ENCODE data around the gene DIAPH2.
A peak's percentile ranks its signal among the peaks of the same experiment; 100 is the strongest.
"Not testable (repeated sequence)": the region's sequence is repeated elsewhere in the genome, so short reads cannot be mapped to it uniquely, and the experiment has no call there.

DIAPH2 gene

DNA sequence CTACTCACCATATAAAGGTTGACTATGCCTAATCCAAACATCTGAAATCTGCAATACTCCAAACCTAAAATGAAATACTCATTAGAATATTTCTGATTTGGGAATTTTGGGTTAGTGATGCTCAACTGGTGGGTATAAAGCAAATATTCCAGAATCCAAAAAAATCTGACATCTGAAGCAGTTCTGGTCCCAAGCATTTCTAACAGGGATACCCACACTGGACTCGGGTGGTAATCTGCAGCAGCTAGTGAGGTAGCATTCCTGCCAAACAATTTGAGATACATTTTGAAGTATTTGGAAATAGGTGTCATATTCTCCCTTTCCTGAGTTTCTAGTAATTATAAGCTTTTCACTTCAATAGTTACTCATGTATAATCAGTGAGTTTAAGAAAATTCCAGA, 149.5 kb downstream of the DIAPH2 start:
- no peak for DNase-seq

DNA sequence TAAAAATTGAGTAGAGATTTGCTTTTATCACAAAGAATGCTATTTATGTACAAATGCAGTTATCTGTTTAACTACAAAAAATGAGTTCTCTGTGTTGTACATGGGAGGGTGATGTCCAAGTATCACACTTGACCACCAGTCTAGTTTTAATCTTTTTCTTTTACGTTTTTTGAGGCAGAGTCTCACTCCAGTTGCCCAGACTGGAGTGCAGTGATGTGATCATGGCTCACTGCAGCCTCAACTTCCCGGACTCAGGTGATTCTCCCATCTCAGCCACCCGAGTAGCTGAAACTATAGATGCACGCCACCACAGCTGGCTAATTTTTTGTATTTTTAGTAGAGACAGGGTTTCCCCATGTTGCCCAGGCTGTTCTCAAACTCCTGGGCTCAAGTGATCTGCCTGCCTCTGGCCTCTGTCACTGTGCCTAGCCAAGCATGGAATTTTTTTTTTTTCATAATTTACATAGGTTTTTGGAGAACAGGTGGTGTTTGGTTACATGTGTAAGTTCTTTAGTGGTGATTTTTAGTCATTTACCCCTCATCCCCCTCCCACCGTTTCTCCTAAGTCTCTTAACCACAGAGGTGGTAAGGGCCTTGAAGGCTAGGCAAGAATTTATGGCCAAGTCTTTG, 151.1 kb downstream of the DIAPH2 start:
- DNase-seq, result no peak

DNA sequence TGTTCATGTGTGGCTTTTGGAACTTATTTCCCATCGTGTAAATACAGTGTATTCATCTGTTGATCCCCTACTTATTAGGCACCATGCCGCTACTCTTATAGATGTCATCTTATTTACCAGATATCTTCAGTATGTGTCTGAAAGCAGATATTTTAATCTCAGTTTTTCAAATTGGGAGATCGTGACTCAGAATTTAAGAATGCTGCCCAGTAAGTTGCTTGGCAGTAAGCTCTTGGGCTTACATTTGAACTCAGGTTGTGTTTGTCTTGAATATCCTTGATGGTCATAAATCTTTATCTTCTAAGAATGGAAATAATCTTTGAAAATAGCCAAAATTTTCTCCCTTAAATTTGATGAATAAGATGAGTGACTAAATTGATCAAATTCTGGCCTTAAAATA, 153.2 kb downstream of the DIAPH2 start:
- no peak for DNase-seq

DNA sequence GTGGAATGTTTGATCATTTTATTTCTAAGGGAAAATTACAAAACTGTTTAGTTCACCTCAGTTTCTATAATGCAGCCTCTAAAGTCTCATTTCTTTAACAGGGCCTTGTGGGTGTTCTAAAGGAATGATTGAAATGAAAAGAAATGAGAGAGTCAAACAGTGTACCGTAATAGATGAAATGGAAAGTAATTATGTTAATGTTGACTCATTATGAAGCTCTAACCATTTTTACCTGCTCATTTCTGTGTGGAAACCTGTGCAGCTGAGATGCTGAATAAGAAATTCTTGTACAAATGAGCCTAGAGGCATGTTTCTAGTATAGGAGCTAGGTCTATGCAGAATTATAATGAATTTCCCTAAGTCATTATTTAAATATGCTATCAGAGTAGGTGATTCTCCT, 153.9 kb downstream of the DIAPH2 start:
- no peak for DNase-seq

DNA sequence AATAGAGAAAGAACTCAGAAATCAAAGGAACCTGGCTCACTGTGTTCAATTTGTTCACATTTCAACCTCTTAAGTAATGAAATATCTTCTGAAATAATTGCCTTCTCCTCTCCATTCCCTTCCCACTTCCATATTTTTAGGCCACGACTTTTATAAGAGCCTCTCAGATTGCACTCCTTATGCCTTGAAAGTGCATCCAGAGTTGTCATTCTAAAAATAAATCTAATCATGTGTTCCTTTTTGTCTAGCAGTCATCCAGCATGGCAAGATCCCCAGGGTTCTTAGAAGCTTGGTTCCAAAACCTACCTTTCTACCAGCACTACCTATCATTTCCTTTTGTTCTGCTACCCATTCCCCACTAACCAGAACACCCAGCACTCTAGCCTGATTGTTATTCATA, 156.7 kb downstream of the DIAPH2 start:
- no peak for DNase-seq

DNA sequence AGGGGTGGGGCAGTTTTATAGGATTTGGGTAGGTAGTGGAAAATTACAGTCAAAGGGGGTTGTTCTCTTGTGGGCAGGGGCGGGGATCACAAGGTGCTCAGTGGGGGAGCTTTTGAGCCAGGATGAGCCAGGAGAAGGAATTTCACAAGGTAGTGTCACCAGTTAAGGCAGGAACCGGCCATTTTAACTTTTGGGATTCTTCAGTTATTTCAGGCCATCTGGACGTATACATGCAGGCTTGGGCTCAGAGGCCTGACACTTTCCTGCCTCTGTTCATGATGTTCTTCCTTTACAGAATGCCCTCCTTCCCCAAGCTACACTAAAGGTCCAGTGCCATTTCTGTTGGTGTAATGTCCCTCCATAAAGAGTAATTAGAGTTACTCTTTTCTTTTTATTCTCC, 157.2 kb downstream of the DIAPH2 start:
- DNase-seq, result not testable (repeated sequence)

DNA sequence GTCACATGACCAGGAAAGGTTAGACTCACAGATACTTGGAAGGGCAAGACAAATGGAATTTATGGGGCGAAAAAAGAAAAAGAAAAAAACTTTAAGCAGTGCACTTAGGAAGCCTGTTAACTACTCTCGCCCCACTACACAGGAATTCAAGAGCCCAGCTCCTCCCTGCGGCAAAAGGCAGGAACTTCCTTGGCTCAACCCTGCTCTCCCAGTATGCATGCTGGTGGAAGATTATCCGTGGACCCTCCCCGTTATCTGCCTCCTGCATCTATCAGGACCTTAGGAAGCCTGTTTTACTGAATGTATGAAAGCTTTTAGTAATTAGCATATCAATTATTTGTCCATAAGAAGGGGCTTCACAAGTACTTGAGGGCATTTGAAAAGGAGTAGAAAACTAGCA, 158.9 kb downstream of the DIAPH2 start:
- no peak for DNase-seq

DNA sequence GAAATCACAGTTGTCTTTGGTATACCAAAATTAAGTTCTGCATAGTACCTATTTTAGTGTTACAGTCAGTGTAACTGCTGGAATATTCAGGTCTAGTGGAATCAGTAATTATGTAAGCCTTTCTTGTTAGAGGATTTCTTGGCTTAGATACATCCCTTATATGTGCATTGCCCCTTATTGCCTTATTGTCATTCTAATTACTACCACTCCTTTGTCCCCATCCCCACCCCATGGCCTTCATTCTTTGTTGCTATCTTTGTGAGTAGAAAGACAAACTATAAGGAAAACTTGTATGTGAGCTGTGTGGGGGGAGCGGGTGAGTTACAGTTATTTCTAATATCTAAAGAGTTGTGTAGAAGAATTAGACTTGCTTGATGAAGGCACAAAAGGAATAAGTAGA, 162.2 kb downstream of the DIAPH2 start:
- DNase-seq, result no peak

DNA sequence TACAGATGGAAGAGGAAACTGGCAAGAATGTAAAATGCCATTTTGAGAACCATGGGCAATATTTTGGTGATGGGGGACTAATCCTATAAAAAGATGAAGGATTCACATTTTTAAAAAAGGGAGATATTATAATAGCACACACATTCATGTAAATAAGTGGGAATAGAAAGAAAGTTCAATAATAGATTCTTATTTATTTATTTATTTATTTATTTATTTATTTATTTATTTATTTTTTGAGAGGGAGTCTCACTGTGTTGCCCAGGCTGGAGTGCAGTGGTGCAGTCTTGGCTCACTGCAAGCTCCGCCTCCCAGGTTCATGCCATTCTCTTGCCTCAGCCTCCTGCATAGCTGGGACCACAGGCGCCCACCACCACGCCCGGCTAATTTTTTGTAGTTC, 174.8 kb downstream of the DIAPH2 start:
- DNase-seq, result not testable (repeated sequence)

DNA sequence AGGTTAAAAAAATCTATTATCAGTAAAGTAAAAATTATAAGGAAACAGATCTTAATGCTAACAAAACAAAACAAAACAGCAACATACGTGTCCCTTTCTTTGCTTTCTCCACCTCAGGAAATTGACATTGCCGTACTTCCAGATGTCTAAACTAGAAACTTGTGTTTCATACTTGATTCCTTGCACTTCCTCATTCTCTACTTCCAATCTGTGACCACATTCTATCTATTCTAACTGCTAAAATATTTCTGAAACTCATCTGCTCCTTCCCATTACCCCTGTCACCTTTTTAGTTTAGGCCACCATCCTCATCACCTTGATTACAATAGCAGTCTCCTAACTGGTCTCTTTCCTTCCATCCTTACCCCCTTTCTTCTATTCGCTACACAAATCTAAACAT, 176.6 kb downstream of the DIAPH2 start:
- DNase-seq, result no peak

DNA sequence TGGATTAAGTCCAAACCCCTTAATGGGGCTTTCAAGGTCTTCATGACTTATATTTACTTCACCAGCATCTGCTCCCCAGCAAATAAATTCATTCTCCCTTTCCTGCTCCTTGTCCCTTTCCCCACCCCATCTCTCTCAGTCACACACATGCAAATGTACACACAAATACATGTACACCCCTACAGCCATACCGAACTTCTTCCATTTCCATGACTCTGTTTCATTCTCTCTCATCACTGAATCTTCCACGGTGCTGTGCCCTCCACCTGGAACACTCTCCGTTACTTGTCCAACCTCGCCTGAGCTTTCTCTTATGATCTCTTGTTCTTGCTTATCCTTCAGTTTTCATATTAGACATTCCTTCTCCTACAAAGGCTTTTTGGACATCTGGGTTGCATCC, 177.0 kb downstream of the DIAPH2 start:
- no peak for DNase-seq

DNA sequence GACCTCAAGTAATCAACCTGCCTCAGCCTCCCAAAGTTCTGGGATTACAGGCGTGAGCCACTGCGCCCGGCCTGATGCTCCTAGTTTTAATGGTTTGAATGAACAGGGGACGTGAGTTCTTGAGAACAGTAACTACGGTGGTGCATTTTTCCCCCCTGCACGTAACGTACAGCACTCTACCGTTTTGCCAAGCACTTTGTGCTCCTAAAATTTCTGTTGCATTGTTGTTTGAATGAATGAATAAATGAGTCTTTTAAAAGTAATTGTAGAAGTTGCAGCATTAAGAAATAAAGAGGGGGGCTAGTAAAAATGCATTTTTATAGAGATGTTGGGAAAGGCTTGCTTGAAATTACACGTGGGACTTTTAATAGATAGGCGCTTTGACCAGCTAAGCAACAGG, 199.0 kb downstream of the DIAPH2 start, which contains the start of gene RPA4:
TSS of gene RPA4 (plus strand) at position 301 of the 400 bp plus-strand sequence. CDS start 403 bp downstream, outside the sequence.
- DNase-seq, result no peak

DNA sequence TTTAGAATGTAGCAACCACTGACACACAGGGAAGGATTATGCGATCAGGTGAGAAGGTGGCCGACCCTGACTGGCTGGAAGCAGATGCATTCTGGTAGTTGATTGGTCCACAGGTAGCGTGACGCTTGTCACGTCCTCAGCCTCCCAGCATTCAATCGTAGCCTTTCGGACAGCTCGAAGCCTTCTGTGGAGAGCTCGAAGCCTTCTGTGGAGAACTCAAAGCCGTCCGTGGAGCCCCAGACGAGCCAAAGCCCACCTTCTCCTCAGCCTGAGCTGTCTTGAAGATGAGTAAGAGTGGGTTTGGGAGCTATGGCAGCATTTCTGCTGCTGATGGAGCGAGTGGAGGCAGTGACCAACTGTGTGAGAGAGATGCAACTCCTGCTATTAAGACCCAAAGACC, 199.4 kb downstream of the DIAPH2 start:
- DNase-seq, result no peak

DNA sequence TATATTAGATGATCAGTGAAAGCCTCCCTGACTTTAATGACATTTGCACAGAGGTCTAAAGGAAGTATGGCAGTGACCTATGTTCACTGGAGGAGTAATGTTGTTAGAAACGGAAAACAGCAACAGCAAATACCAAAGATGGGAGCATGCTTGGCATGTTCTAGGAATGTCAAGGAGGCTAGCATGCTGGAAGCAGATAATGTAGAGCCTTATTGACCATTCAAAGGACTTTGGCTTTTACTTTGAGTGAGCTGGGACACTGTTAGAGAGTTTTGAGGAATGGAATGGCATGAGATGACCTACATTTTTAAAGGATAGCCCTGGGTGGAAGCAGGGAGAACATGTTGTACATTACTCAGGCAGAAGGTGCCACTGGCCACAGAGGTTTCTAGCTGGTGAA, 205.1 kb downstream of the DIAPH2 start:
- DNase-seq, result no peak

DNA sequence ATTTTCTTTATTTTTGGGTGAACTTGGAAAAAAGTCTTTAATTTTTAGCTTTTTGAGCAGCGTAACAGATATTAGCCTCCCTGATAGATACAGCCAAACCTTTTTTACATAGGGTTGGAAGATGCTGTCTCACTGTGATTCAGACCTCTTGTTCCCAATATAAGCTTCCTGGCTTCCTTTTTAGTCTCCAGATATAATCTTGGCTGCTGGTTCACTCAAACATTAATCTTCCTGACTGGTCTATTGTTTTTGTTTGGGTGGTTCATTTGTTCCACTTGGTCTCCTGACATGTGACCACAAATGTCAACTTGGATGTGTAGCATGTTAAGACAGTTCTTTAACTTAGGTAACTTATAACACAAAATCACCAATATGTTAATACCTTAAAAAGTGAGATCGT, 222.1 kb downstream of the DIAPH2 start:
- no peak for DNase-seq

DNA sequence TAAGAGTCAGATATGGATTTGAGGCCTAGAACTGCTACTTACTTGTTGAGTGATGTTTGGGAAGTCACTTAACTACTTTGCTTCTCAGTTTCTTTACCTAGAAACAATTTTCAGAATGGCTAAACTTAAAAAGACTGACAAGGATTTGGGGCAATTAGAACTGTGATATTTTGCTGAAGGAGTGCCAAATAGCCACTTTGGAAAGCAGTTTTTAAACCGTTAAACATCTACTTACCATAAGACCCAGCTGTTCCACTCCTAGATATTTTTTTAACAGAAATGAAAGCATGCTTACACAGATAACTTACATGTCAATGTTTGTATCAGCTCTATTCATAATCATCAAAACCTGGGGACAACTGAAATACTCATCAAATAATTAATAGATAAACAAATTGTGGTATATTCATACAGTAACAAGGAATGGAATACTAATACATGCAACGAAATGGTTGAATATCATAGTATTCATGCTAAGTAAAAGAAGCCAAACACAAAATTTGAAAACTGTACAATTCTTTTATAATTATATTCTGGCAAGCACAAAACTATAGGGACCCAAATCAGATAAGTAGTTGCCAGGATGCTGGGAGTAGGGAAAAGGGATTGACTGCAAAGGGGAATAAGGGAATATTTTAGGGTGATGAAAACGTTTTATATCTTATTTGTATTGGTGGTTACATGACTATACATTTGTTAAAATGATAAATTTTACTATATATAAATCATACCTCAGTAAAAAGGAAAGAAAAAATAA, 223.1 kb downstream of the DIAPH2 start:
- no peak for DNase-seq

DNA sequence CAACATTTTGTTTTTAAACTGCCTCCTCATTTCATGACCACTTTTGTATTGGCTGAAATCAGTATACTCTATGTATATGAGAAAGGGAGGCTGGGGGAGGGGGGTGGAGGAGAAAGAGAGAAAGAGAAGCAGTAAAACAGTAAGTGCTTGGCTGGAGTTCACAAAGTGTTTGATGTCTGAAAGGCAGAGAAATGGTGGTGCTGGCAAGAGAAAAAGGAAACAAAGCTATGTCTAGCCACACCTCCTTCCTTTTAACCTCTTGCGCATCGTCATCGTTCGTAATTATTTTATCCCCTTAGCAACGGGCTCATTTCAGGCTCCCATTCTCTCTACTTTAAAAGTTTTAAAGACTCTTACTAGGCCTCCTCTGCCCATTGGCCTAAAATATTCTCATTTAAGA, 224.6 kb downstream of the DIAPH2 start:
- DNase-seq, result no peak

DNA sequence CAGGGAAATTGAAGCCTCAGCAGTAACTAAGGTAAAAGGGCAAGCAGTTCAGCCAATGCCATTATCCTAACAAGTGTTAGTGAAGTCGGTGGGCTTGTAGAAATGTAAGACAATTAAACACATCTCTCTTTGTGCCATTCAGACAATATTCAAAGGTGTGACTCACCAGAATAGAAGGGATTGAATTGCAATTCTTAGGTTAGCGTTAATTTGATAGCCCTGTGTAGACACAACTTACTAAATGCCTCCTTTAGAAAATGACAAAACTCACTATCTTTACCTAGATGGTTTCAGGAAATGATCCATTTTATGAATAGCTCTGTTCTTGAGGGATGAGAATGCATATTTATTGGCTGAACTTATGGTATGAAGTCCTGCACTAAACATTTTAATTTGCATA, 234.2 kb downstream of the DIAPH2 start:
- no peak for DNase-seq

DNA sequence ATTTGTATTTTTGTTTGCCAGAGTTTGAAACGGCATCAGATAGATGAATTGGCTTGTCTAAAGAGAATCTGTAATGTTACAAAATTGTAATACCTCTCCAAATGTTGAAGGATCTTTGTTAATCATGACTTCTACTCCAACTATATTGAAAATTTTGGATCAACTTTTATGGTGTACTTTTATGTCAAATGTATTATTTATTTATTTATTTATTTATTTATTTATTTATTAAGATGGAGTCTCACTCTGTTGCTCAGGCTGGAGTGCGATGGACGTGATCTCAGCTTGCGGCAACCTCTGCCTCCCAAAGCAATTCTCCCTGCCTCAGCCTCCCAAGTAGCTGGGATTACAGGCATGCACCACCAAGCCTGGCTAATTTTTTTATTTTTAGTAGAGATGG, 235.0 kb downstream of the DIAPH2 start:
- no peak for DNase-seq

DNA sequence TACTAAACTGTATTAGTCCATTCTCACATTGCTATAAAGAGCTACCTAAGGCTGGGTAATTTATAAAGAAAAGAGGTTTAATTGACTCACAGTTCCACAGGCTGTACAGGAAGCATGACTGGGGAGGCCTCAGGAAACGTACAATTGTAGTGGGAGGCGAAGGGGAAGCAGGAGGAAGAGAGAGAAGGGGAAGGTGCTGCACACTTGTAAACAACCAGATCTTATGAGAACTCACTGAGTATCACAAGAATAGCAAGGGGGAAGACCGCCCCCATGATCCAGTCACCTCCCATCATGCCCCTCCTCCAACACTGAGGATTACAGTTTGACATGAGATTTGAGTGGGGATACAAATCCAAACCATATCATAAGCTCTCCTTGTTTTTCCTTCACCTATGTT, 239.9 kb downstream of the DIAPH2 start:
- no peak for DNase-seq

DNA sequence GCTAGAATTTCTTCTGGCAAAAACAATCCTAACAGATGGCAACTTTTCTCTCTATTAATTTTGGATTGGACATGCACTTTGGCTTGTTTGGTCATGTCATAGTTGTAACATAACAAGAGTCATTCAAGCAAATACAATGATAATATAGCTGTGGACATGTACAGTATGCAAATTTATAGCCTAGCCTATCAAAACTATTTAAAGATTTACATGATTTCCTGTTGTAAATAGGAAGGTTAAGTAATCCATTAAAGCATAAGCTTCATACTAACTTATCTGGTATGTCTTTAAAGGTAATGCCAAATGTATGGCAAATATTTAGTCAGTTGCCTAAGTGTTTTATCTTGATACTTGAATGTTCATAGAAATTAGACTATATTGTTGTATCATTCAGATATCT, 244.4 kb downstream of the DIAPH2 start:
- DNase-seq, result peak; percentile 52

DNA sequence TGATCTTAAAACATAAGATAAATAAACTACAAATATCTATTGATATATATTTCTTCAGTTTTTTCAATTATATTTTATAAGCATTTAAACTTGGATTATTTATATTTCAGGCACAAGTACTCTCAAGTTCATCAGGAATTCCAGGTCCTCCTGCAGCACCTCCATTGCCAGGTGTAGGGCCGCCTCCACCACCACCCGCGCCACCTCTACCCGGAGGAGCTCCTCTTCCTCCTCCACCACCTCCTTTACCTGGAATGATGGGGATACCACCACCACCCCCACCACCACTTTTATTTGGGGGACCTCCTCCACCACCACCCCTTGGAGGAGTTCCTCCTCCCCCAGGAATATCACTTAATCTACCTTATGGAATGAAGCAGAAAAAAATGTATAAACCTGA, 273.1 kb downstream of the DIAPH2 start:
- no peak for DNase-seq

DNA sequence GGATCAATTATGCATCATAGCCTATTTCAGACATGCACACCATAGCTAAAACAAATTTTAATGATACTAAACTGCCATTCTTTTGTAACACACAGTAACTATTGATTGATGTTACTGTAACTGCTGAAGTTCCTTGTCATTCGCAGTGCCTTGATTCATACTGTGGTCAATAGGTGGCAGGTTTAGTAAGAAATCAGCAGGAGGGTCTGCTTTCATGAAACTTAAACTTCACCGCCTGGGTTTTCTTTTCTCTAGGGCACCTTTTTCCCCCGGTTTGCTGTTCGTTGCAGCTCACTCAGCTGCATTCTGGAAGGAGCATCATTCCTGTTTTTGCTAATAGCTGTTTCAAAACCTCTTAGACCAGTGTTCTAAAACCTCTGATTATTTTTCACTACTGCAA, 287.2 kb downstream of the DIAPH2 start:
- DNase-seq, result no peak

DNA sequence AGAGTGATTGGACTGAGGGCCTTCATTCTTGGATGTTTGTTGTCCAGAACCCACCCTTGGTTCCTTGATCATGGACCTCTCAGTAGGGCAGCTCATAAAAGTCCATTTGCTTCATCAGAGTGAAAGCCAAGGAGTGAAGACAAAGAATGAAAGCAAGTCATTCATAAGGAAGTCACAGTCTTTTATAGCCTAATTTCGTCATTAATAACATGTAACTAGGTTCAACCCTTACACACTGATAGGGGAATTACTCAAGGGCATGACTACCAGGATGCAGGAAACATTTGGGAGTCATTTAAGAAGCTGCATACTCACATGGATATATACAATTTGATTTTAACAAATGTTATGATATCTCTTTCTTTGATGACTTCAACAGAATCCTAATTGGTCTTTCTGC, 294.3 kb downstream of the DIAPH2 start:
- DNase-seq, result no peak

DNA sequence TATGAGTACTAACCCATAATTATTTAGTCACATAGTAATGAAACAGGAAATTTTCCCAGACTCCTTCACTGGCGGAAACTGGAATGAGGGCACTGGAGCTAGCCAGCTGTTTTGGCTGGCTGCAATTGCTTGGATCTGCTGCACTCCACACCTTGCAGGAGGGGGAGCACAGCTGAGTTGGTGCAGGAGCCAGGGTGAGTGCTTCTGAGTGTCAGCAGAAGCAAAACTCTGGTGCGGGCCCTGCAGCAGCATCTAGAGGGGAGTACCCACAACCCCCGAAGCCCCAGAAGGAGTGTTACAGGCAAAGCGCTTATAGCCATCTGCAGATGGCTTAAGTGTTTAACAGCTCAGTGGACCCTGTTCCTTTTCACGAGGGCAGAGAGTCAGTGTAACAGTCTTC, 295.1 kb downstream of the DIAPH2 start:
- DNase-seq, result no peak

All from NCI-H1105 treated with DMSO at 0.1 percent for 48 hours (cell line).